ENCODE results near the gene CD40. TPM values are rescaled to one million over a fixed set of nuclear protein-coding genes. Genes with fewer than 3 reads are reported as not detected.

Gene CD40
- total RNA-seq, 1 donor from 2014 or later, result 4.7 TPM

- TF ChIP-seq, protein P1, sequence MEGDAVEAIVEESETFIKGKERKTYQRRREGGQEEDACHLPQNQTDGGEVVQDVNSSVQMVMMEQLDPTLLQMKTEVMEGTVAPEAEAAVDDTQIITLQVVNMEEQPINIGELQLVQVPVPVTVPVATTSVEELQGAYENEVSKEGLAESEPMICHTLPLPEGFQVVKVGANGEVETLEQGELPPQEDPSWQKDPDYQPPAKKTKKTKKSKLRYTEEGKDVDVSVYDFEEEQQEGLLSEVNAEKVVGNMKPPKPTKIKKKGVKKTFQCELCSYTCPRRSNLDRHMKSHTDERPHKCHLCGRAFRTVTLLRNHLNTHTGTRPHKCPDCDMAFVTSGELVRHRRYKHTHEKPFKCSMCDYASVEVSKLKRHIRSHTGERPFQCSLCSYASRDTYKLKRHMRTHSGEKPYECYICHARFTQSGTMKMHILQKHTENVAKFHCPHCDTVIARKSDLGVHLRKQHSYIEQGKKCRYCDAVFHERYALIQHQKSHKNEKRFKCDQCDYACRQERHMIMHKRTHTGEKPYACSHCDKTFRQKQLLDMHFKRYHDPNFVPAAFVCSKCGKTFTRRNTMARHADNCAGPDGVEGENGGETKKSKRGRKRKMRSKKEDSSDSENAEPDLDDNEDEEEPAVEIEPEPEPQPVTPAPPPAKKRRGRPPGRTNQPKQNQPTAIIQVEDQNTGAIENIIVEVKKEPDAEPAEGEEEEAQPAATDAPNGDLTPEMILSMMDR (IDR thresholded peaks at IDR 0.05; ENCODE audit: insufficient read depth, low read length, severe bottlenecking), result no peak
- H3K27me3 ChIP-seq (ENCODE audit: control insufficient read depth, insufficient read depth, low read length), result peaks cover 7% of the 10 kb centered on the region
- no peak overlapping the region for H3K4me3 ChIP-seq (ENCODE audit: low read depth, low read length)
- H3K36me3 ChIP-seq (ENCODE audit: control insufficient read depth, insufficient read depth, low read length), result no peaks in the 10 kb centered on the region
- FAIRE-seq, result no peak
- DNase-seq (ENCODE audit: low read depth), result no peak
Measured at GRCh38 chr20:46100988-46101387, 17.1 kb upstream of the CD40 start.

GRCh38 chr20:46101957-46102356, 16.2 kb upstream of the CD40 start:
- TF ChIP-seq, protein P1 (IDR thresholded peaks at IDR 0.05; ENCODE audit: insufficient read depth, low read length, severe bottlenecking), result no peak
- FAIRE-seq (no peak), DNase-seq (ENCODE audit: low read depth) (no peak)
- no peak overlapping the region for H3K4me3 ChIP-seq (ENCODE audit: low read depth, low read length)
- H3K27me3 ChIP-seq (ENCODE audit: control insufficient read depth, insufficient read depth, low read length), result peaks cover 7% of the 10 kb centered on the region
- no peaks in the 10 kb centered on the region for H3K36me3 ChIP-seq (ENCODE audit: control insufficient read depth, insufficient read depth, low read length)

DNA sequence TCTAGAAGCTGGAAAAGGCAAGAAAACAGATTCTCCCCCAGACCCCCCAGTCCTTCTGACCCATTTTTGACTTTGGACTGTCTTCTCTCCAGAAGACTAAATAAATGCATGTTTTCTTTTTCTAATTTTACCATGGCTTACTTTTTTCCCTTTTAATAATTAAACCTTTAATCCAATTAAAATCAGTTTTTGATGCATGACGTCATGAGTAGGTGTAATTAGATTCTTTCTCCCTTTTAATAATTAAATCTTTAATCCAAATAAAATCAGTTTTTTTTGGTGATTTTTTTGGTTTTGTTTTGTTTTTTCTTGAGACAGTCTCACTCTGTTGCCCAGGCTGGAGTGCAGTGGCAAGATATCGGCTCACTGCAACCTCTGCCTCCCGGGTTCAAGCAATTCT, 15.2 kb upstream of the CD40 start:
- H3K4me3 ChIP-seq (ENCODE audit: low read depth, low read length), result no peak overlapping the region
- TF ChIP-seq, protein P1 (IDR thresholded peaks at IDR 0.05; ENCODE audit: insufficient read depth, low read length, severe bottlenecking), result no peak
- peaks cover 7% of the 10 kb centered on the region for H3K27me3 ChIP-seq (ENCODE audit: control insufficient read depth, insufficient read depth, low read length)
- FAIRE-seq, result no peak
- H3K36me3 ChIP-seq (ENCODE audit: control insufficient read depth, insufficient read depth, low read length), result no peaks in the 10 kb centered on the region
- DNase-seq (ENCODE audit: low read depth), result no peak

GRCh38 chr20:46104262-46104661, 13.9 kb upstream of the CD40 start:
- H3K27me3 ChIP-seq (ENCODE audit: control insufficient read depth, insufficient read depth, low read length), result peaks cover 5% of the 10 kb centered on the region
- FAIRE-seq, result no peak
- H3K36me3 ChIP-seq (ENCODE audit: control insufficient read depth, insufficient read depth, low read length), result no peaks in the 10 kb centered on the region
- no peak for DNase-seq (ENCODE audit: low read depth)
- TF ChIP-seq, protein P1 (IDR thresholded peaks at IDR 0.05; ENCODE audit: insufficient read depth, low read length, severe bottlenecking), result no peak
- H3K4me3 ChIP-seq (ENCODE audit: low read depth, low read length), result no peak overlapping the region

DNA sequence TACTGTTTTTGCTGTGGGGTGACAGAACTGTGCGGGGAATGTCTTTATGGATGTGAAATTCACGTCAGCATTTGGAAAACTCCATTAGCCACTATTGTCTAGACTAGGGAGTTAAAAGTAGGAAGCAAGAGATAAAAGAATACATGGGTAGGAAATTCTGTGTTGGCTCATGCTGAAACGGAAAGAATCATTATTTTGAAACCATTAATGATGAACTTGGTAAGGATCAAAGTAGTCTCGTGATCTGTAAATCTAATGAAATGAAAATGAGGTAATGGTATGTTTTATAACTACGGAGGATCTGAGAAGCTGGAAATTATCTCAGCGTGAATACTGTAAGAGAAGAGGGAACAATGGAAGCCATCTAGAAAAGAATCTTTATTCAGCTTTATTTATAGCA, 11.1 kb upstream of the CD40 start:
- Histone ChIP-seq H3K36me3 (ENCODE audit: control insufficient read depth, insufficient read depth, low read length) (no peaks in the 10 kb centered on the region), H3K27me3 (ENCODE audit: control insufficient read depth, insufficient read depth, low read length) (peaks cover 6% of the 10 kb centered on the region), H3K4me3 (ENCODE audit: low read depth, low read length) (no peak overlapping the region)
- TF ChIP-seq, protein P1 (IDR thresholded peaks at IDR 0.05; ENCODE audit: insufficient read depth, low read length, severe bottlenecking), result no peak
- DNase-seq (ENCODE audit: low read depth) (no peak), FAIRE-seq (no peak)

- FAIRE-seq, result no peak
- H3K36me3 ChIP-seq (ENCODE audit: control insufficient read depth, insufficient read depth, low read length), result no peaks in the 10 kb centered on the region
- peaks cover 4% of the 10 kb centered on the region for H3K27me3 ChIP-seq (ENCODE audit: control insufficient read depth, insufficient read depth, low read length)
- TF ChIP-seq, protein P1 (IDR thresholded peaks at IDR 0.05; ENCODE audit: insufficient read depth, low read length, severe bottlenecking), result no peak
- H3K4me3 ChIP-seq (ENCODE audit: low read depth, low read length), result no peak overlapping the region
- DNase-seq (ENCODE audit: low read depth), result no peak
Measured at GRCh38 chr20:46108435-46108841, 9.7 kb upstream of the CD40 start.
